ENCODE measurements around the gene MSRB3.
"Not testable (repeated sequence)": the region's sequence is repeated elsewhere in the genome, so short reads cannot be mapped to it uniquely, and the experiment has no call there.

MSRB3 gene

GRCh38 chr12:65460063-65460462 is 181.6 kb downstream of the MSRB3 start:
- no peak for DNase-seq

DNA sequence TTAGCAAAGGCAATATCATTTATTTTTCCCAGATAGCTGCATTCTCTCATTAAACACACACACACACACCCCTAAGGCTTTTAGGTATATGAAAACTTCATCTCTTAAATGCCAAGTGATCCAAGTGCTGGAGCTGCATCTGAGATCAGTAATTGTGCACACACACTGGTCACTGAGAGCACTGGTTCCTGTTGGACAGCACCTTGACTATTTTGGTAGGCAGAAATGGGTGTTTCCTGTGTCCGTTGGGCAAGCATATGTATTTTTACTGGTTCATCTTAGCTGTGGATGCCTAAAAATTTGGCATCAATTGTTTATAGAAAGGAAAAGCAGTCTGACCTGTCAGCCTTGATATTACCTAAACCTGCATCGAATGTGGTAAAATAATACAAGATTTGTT is 182.5 kb downstream of the MSRB3 start:
- no peak for DNase-seq

- DNase-seq = no peak
Observed at GRCh38 chr12:65462484-65462883, 184.0 kb downstream of the MSRB3 start.

- no peak for DNase-seq
Observed at GRCh38 chr12:65463082-65463481, 184.6 kb downstream of the MSRB3 start.

DNA sequence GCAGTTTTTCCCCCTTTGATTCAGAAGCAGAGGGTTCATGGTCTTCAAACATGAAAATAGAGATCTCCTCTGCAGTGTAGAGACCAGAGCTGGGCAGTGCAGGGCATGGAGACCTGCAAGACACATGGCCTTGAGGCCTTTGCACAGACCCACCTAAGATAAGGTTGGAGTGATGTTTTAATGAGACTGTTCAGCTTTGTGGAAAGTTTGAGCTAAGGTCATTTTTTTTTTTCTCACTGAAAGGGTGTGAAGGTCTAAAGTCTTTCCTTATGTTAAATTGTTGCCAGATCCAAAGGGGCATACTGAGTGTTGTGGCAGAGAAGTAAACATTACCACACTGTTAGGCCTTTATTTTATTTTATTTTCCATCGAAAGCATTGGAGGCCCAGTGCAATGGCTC is 185.1 kb downstream of the MSRB3 start:
- no peak for DNase-seq

DNA sequence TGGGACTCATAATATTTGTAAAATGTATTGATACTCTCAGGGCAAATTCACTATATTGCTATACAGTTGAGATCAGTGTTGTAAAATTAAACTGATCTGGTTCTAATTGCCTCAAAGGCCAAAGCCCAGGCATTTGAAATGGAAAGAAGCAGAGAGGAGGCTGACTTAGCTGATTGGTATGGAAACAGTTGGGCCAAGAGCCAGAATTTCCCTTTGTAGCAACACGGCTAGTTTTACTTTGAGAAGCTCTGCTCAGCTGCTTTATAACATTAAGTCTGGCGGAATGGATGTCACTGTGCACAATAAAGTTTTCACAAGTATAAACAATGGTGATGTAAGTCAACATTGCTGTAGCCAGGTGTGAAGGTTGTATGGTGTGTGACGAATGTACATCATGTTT is 186.4 kb downstream of the MSRB3 start:
- no peak for DNase-seq

DNA sequence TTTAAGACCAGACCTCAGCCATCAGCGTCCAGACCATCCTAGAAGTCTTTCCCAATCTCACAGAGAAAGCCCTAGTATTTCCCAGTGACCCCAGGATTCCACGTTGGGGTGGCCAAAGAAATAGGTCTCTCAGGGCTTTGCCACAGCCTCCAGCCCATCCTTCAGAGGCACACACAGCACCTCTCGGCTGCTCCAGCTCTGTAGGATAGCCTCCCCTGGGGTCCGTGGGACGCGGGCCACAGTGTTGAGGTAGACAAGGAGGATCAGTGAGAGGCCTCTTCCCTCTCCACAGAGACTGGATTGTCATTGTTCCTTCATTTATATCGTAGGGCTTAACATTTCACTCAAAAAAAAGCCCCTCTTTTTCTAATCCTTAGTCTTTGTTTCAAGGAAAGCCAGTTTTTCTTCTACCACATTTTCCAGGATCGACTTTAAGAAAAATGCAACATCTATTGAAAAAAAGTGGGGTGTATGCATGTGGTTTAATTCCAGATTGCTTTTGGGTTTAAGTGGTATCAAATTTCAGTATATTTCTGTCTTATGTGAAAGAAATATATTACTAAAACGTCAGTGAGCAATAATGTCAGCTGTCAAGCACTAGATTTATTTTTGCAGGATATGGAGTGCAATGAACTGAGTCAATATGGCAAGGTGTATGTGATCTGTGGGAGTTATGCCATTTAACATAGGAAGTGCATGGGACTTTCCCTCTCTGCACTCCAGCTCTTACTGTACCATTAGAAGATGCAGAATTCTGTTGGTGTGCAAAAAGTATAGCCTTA is 187.5 kb downstream of the MSRB3 start:
- no peak for DNase-seq

DNA sequence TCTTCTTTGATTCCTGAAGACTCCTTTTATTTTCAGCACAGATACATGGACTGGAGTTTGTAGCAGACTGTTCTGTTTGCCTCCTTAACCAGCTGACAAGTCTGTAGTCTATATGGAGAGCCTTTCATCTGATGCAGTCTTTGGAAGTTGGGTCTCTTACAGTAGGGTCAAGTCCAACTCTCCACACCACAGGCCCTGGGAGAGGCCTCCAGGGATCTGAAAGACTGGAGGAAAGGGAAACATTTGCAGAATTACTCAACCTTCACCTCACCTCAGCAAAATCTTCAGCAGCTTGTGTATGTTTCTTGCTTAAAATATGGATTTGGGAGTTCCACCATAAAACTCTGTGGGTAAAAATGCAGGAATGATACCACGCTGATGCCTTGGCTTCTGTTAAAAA is 188.4 kb downstream of the MSRB3 start:
- no peak for DNase-seq

GRCh38 chr12:65470256-65470655 is 191.8 kb downstream of the MSRB3 start:
- DNase-seq = no peak

DNA sequence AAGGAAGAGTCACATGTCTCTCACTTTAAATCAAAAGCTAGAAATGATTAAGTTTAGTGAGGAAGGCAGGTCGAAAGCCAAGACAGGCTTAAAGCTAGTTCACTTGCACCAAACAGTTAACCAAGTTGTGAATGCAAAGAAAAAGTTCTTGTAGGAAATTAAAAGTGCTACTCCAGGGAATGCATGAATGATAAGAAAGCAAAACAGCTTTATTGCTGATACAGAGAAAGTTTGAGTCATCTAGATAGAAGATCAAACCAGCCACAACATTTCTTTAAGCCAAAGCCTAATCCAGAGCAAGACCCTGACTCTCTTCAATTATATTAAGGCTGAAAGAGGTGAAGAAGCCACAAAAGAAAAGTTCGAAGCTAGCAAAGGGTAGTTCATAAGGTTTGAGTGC is 193.6 kb downstream of the MSRB3 start:
- no peak for DNase-seq

GRCh38 chr12:65474831-65475230 is 196.3 kb downstream of the MSRB3 start:
- no peak for DNase-seq

DNA sequence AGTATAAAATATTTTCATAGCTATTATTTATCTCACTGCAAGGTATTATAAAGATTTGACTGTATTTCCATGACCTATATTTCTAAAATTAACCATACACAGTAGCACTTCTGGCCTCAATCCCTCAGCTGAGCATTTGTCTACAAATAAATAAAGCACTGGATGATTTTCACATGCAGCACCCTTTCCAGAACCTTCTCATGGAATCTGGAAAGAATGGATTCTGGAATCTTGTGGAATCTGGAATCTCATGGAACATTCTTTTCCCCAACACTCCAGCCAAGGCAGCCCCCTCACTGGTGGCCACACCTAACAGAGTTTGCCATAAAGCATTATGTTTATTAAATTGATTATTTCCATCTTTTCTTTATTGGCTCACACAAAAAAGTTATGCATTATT is 199.2 kb downstream of the MSRB3 start:
- no peak for DNase-seq

GRCh38 chr12:65483891-65484516 is 205.5 kb downstream of the MSRB3 start:
- not testable (repeated sequence) for DNase-seq

GRCh38 chr12:65488197-65488596 is 209.7 kb downstream of the MSRB3 start:
- DNase-seq = no peak

- no peak for DNase-seq
Observed at GRCh38 chr12:65490250-65490649, 211.8 kb downstream of the MSRB3 start.

GRCh38 chr12:65492998-65493912 is 214.8 kb downstream of the MSRB3 start:
- no peak for DNase-seq

GRCh38 chr12:65493913-65494245 is 215.4 kb downstream of the MSRB3 start:
- no peak for DNase-seq

GRCh38 chr12:65494537-65494936 is 216.1 kb downstream of the MSRB3 start:
- no peak for DNase-seq

- no peak for DNase-seq
Observed at GRCh38 chr12:65495233-65495632, 216.8 kb downstream of the MSRB3 start.

GRCh38 chr12:65496617-65497016 is 218.1 kb downstream of the MSRB3 start:
- DNase-seq = peak; percentile 3

- DNase-seq = no peak
Observed at GRCh38 chr12:65497660-65498059, 219.2 kb downstream of the MSRB3 start.

GRCh38 chr12:65499167-65499566 is 220.7 kb downstream of the MSRB3 start:
- no peak for DNase-seq

DNA sequence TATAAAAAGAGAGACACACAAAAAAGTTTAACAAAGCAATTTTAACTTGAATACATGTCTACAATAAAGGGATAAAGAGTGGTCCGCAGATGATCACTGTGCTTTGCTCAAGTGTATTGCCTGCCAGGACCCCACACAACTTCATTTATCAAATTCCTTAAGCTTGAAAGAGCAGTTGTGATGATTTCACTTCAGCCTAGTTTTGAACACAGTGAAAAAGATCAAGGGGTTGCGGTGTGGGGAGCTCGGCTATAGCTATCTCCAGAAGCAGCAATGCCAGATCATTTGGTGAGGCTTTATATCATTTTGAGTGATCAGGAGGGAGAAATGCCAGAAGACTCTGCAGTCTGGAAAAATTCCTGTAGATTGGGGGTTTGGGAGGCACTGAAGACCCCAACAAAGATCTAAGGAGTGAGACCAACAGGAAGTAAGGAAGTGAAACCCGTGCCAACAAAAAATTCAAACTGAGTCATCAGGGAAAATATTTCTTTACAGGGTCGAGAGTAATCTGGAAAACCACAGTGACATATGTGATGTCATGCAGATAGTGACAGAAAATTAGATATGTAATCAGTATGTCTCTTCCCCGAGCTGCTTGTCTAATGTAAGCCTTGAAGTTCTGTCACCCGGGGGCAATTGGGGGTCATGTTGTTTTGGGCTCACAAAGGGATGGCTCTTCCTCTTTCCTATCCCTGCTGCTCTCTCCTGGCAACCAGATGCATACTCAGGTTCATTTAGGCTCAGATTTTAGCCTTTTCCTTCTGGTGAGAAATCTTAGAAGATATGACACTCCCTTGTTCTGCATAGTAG is 221.8 kb downstream of the MSRB3 start:
- peak; percentile 8 for DNase-seq

Measured in suppressor macrophage treated with lipopolysaccharide for 4 hours (primary cell).